ENCODE data around the gene PSMC3IP. TPM values are rescaled to one million over a fixed set of nuclear protein-coding genes. Genes with fewer than 3 reads are reported as not detected.

Gene PSMC3IP
- total RNA-seq, 4 donors from 2014 or later = 1.4 to 5.8 (median 4.5) TPM

GRCh38 chr17:42581744-42582270 is 4.3 kb upstream of the PSMC3IP start:
- TF ChIP-seq POLR2A (IDR thresholded peaks at IDR 0.05) (no peak), CTCF (IDR thresholded peaks at IDR 0.05) (no peak)
- whole genome bisulfite sequencing, 2 donors = 83 to 98% methylated on average over 4 to 7 of the region's 10 CpGs
- intact Hi-C loops (cut with DNase I) = no loop called here

GRCh38 chr17:42579794-42580551 is 2.4 kb upstream of the PSMC3IP start:
- H3K27ac ChIP-seq = no peak overlapping the region
- DNase-seq = no peak
- H3K9me3 ChIP-seq = no peaks in the 10 kb centered on the region
- H3K4me1 ChIP-seq = peaks cover 10 to 13% of the 10 kb centered on the region in 2 donors
- H3K27me3 ChIP-seq = no peaks in the 10 kb centered on the region
- H3K36me3 ChIP-seq = peaks cover 43 to 47% of the 10 kb centered on the region in 2 donors
- intact Hi-C loops (cut with DNase I) = loop anchor here (5.0 to 10.0 kb wide), 2 partner anchors 97 to 185 kb away; partner anchors contain the start of genes PLEKHH3 and RAMP2
- no peak overlapping the region for H3K4me3 ChIP-seq (replicated peaks in 1 of 3)
- no peak for TF ChIP-seq POLR2A (IDR thresholded peaks at IDR 0.05)
- no peak for TF ChIP-seq CTCF (IDR thresholded peaks at IDR 0.05)
- 53 to 58% methylated on average over 2 of the region's 2 CpGs for WGBS, 2 donors

More at GRCh38 chr17:42581744-42582270, 4.3 kb upstream of the PSMC3IP start:
- H3K27ac ChIP-seq = no peak overlapping the region
- DNase-seq = no peak
- H3K9me3 ChIP-seq = no peaks in the 10 kb centered on the region
- H3K4me3 ChIP-seq (replicated peaks in 1 of 3) = no peak overlapping the region
- H3K36me3 ChIP-seq = peaks cover 53 to 64% of the 10 kb centered on the region in 2 donors
- H3K4me1 ChIP-seq = peaks cover 9 to 12% of the 10 kb centered on the region in 2 donors
- no peaks in the 10 kb centered on the region for H3K27me3 ChIP-seq

- TF ChIP-seq CTCF (IDR thresholded peaks at IDR 0.05) = peak in 5 of 6 experiments; percentile 39 to 78 (median 66)
- TF ChIP-seq POLR2A (IDR thresholded peaks at IDR 0.05) = no peak
- DNase-seq = peak; percentile 76 to 78
- 0 to 1% methylated on average over 19 to 20 of the region's 20 CpGs for WGBS, 2 donors
- Histone ChIP-seq H3K4me1 (peaks cover 10 to 13% of the 10 kb centered on the region in 2 donors), H3K27ac (peak overlapping the region; percentile 51 to 86 (median 86)), H3K9me3 (no peaks in the 10 kb centered on the region), H3K27me3 (no peaks in the 10 kb centered on the region), H3K36me3 (peaks cover 39 to 41% of the 10 kb centered on the region in 2 donors), H3K4me3 (replicated peaks in 1 of 3) (peak overlapping the region; percentile 25 to 49 (median 34))
- intact Hi-C loops (cut with DNase I) = loop anchor here (5.0 to 10.0 kb wide), 2 partner anchors 99 to 186 kb away; partner anchors contain the start of genes PLEKHH3 and RAMP2
Measured at GRCh38 chr17:42578282-42578869, 847 bp upstream of the PSMC3IP start.

GRCh38 chr17:42577140-42577531 is 393 bp downstream of the PSMC3IP start:
- no peak for DNase-seq
- H3K4me1 ChIP-seq = peaks cover 13 to 14% of the 10 kb centered on the region in 2 donors
- peaks cover 39 to 41% of the 10 kb centered on the region in 2 donors for H3K36me3 ChIP-seq
- TF ChIP-seq CTCF (IDR thresholded peaks at IDR 0.05) (no peak), POLR2A (IDR thresholded peaks at IDR 0.05) (no peak)
- 3 to 10% methylated on average over 10 to 18 of the region's 18 CpGs for WGBS, 2 donors
- intact Hi-C loops (cut with DNase I) = loop anchor here (5.0 to 10.0 kb wide), 2 partner anchors 100 to 188 kb away; partner anchors contain the start of genes PLEKHH3 and RAMP2
- H3K4me3 ChIP-seq (replicated peaks in 1 of 3) = peak overlapping the region in 1 of 3 donors; percentile 49
- no peaks in the 10 kb centered on the region for H3K9me3 ChIP-seq
- no peaks in the 10 kb centered on the region for H3K27me3 ChIP-seq
- peak overlapping the region in 1 of 3 donors; percentile 86 for H3K27ac ChIP-seq
